ENCODE results near the gene CRYBA2. TPM values are rescaled to one million over a fixed set of nuclear protein-coding genes. Genes with fewer than 3 reads are reported as not detected.

CRYBA2 gene
- total and polyA plus RNA-seq, 2 of the 8 experiments (the other 6 are each of a cell fraction or from before 2014, with no cell fraction given), result not detected

DNA sequence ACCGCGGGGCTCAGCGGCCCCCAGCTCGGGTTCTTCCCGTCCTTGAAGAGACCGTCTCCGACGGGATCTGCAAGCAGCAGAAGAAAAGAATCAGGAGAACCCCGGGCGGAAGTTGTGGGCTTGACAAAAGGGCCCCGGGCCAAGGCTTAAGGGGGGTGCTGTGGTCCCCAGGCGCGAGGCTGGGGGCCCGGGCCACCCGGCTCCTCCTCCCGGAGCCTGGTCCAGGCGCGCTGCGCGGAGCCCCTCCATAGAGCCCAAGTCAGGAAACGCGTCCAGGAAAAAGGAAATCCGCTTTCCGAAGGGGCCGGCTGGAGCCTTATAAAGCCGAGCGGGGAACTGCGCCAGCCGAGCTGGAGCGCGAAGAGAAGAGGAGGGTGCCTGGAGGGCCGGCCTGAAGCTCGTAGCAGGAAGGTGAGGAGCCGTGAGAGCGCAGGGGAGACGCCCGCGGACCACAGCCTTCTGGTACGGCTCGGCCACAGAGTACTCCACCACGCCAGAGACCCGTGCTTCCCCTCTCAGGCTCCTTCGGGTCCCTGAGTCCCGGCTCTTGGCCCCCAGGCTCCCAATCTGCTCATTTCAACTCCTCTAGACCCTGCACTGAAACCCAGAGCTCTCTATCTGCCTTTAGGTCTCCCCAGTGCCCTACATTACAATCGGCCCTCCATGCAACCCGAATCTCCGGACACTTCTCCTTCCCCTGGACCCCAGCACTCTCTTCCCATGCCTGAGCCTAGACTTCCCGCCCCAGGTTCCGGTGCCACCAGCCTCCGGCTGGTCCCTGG lies 8.8 kb downstream of the CRYBA2 start:
- Histone ChIP-seq H2BK5ac (ENCODE audit: low read depth, low read length) (no peak overlapping the region), H3K79me2 (ENCODE audit: control insufficient read depth in 1 of 2, insufficient read depth in 2 of 2, low read length in 2 of 2) (no peaks in the 10 kb centered on the region), H3K23ac (ENCODE audit: insufficient read length) (no peak overlapping the region), H4K8ac (ENCODE audit: extremely low read depth, insufficient read depth, low read length) (no peak overlapping the region; the same call in 1 of the 2 replicates), H2BK20ac (ENCODE audit: low read length) (no peak overlapping the region; the same call in 1 of the 2 replicates), H2BK15ac (ENCODE audit: low read length) (no peak overlapping the region), H3K18ac (ENCODE audit: extremely low read depth, low read length) (peak overlapping the region; percentile 32; the same call in 1 of the 2 replicates), H3K4ac (replicated peaks; ENCODE audit: insufficient read length, low read depth, low read length) (no peak overlapping the region), H2AK5ac (ENCODE audit: low read depth, low read length) (no peak overlapping the region), H4K91ac (replicated peaks; ENCODE audit: insufficient read length, low read length) (no peak overlapping the region), H3K27me3 (replicated peaks in 1 of 4; ENCODE audit: control insufficient read depth in 3 of 4, extremely low read depth in 1 of 4, insufficient read depth in 3 of 4, low read length in 3 of 4) (peaks cover 92 to 97% (median 96%) of the 10 kb centered on the region in 4 experiments), H4K20me1 (replicated peaks in 1 of 2; ENCODE audit: control insufficient read depth in 1 of 2, insufficient read depth in 2 of 2, low read length in 2 of 2) (peaks cover 16 to 35% of the 10 kb centered on the region in 2 experiments), H3K79me1 (ENCODE audit: low read depth, low read length) (no peaks in the 10 kb centered on the region), H2BK12ac (ENCODE audit: low read depth, low read length) (peak overlapping the region; percentile 17; the same call in 1 of the 2 replicates), H3K36me3 (ENCODE audit: control insufficient read depth in 2 of 4, insufficient read depth in 4 of 4, low read length in 3 of 4) (peaks cover 0 to 7% (median 0%) of the 10 kb centered on the region in 4 experiments; a peak in 1 of 8 replicates), H3K56ac (replicated peaks; ENCODE audit: insufficient read length, low read depth, low read length) (no peak overlapping the region), H4K5ac (ENCODE audit: insufficient read length, low read depth, low read length) (no peak overlapping the region), H3K4me3 (ENCODE audit: extremely low read depth in 1 of 4, insufficient read depth in 2 of 4, low read depth in 3 of 4, low read length in 4 of 4) (peak overlapping the region in 3 of 4 experiments; percentile 6 to 52 (median 32); a peak in 5 of 8 replicates), H3K14ac (ENCODE audit: insufficient read length) (no peak overlapping the region), H3K4me2 (ENCODE audit: insufficient read depth in 1 of 2, low read depth in 2 of 2, low read length in 2 of 2) (peak overlapping the region; percentile 46 to 67), H3K27ac (ENCODE audit: low read depth, low read length) (no peak overlapping the region), H2BK120ac (replicated peaks; ENCODE audit: low read depth, low read length) (no peak overlapping the region), H3K4me1 (replicated peaks in 1 of 4; ENCODE audit: control insufficient read depth in 3 of 4, insufficient read depth in 4 of 4, low read length in 3 of 4) (peaks cover 0 to 25% (median 19%) of the 10 kb centered on the region in 4 experiments; a peak in 6 of 7 replicates), H3K23me2 (ENCODE audit: low read depth, low read length) (peaks cover 6% of the 10 kb centered on the region; the same call in 1 of the 2 replicates), H3K9me3 (ENCODE audit: insufficient read depth in 2 of 2, low read depth in 1 of 2, low read length in 1 of 2) (no peaks in the 10 kb centered on the region), H2AFZ (ENCODE audit: low read length) (no peak overlapping the region), H3K9ac (replicated peaks in 1 of 4; ENCODE audit: extremely low read depth in 1 of 4, low read depth in 3 of 4, low read length in 3 of 4) (no peak overlapping the region)
- CTCF ChIA-PET (ENCODE audit: partially characterized antibody), result interaction anchor here (0.6 to 13.0 kb wide), 11 partner anchors 12 to 174 kb away, joined by 3 to 284 read pairs (median 4); partner anchors contain the start of genes CDK5R2 and CRYBA2
- FAIRE-seq (no peak), DNase-seq (ENCODE audit: low read depth in 1 of 2, low spot score in 2 of 2) (peak in 1 of 2 experiments; percentile 73)
- 3% methylated on average over 41 of the region's 50 CpGs; no CpG with 5 or more reads in 1 of the 2 experiments for WGBS, 2 experiments (ENCODE audit: extremely low coverage in 1 of 2, insufficient coverage in 1 of 2, insufficient read length in 1 of 2, insufficient replicate concordance in 2 of 2, low coverage in 1 of 2, low lambda C conversion rate in 2 of 2, missing lambda C conversion rate in 1 of 2)
- POLR2A ChIA-PET (ENCODE audit: partially characterized antibody), result interaction anchor here (0.6 to 1.0 kb wide), 4 partner anchors 8 to 614 kb away, joined by 3 to 4 read pairs (median 3); no protein-coding TSS in a partner anchor
- no peak for TF ChIP-seq JUND (IDR thresholded peaks at IDR 0.05; ENCODE audit: low read length)
- TF ChIP-seq RXRA (IDR thresholded peaks at IDR 0.05; ENCODE audit: insufficient read depth, low read depth, low read length), result no peak
- peak; percentile 99 for TF ChIP-seq EZH2 (IDR thresholded peaks at IDR 0.05; ENCODE audit: low read depth, low read length, severe bottlenecking)
- TF ChIP-seq CTBP2 (IDR thresholded peaks at IDR 0.05; ENCODE audit: borderline replicate concordance, insufficient read depth, insufficient read length, low read length), result peak; percentile 98
- 0 out of 2 replicates have a peak, but pooled peaks have one; percentile 18 for TF ChIP-seq TCF12 (IDR thresholded peaks at IDR 0.05; ENCODE audit: low read depth, low read length)
- TF ChIP-seq HDAC6 (IDR thresholded peaks at IDR 0.05; ENCODE audit: low read depth, low read length), result no peak
- TF ChIP-seq RBBP5 (IDR thresholded peaks at IDR 0.05; ENCODE audit: borderline replicate concordance, low read depth, low read length), result 0 out of 2 replicates have a peak, but pooled peaks have one; percentile 7
- no peak for TF ChIP-seq KDM4A (IDR thresholded peaks at IDR 0.05; ENCODE audit: low read depth, low read length, severe bottlenecking)
- TF ChIP-seq ASH2L (IDR thresholded peaks at IDR 0.05; ENCODE audit: low read length), result peak; percentile 39
- TF ChIP-seq BACH1 (IDR thresholded peaks at IDR 0.05; ENCODE audit: low read length), result no peak
- TF ChIP-seq SUZ12 (IDR thresholded peaks at IDR 0.05; ENCODE audit: low read length), result peak; percentile 86
